HG03159 (cell line): ENCODE results near the gene KCNQ2.

Experiments
- ATAC-seq: cut with Tn5 transposase; IDR thresholded peaks from one replicate; pipeline ENCODE4 v1.9.1; 2021; ENCODE audit warnings: mild to moderate bottlenecking, moderate library complexity; ENCODE audit not compliant: unreplicated experiment

The KCNQ2 gene

DNA sequence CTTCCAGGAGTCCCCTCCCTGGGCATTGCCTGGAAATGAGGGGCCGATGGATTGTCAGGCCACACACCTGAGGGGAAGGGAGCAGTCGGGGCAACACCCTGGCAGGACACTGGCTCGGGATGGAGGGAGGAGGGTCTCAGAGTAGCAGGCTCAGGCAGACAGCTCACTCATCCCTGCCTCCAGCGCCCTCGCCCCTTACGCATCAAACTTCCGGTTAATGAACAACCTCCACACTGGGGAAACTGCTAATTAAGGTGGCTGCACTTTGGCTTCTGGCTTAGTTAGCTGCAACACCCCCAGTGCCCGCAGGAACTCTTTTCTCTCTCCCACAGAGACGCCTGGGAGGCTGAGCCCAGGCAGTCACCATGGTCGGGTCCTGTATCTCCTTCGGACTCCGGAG, 98.0 kb downstream of the KCNQ2 start:
- no peak for ATAC-seq

DNA sequence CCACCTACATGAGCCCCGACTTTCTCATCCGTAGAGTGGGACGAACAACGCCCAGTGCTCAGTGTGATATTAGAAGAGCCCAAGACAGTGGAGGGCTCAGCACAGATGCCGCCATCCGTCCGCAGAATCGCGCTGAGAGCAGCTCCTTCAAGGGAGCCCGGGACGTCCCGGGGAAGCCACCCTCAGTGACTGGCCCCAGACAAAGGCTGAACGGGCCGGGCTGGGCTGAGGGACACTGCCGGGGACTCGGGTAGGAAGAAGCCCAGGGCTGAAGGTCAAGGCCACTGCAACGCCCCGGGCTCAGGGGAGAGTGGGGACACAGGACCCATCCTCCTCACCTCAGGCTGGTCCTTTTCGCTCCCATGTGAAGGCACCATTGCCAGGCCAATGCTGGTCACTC, 98.5 kb downstream of the KCNQ2 start:
- no peak for ATAC-seq

DNA sequence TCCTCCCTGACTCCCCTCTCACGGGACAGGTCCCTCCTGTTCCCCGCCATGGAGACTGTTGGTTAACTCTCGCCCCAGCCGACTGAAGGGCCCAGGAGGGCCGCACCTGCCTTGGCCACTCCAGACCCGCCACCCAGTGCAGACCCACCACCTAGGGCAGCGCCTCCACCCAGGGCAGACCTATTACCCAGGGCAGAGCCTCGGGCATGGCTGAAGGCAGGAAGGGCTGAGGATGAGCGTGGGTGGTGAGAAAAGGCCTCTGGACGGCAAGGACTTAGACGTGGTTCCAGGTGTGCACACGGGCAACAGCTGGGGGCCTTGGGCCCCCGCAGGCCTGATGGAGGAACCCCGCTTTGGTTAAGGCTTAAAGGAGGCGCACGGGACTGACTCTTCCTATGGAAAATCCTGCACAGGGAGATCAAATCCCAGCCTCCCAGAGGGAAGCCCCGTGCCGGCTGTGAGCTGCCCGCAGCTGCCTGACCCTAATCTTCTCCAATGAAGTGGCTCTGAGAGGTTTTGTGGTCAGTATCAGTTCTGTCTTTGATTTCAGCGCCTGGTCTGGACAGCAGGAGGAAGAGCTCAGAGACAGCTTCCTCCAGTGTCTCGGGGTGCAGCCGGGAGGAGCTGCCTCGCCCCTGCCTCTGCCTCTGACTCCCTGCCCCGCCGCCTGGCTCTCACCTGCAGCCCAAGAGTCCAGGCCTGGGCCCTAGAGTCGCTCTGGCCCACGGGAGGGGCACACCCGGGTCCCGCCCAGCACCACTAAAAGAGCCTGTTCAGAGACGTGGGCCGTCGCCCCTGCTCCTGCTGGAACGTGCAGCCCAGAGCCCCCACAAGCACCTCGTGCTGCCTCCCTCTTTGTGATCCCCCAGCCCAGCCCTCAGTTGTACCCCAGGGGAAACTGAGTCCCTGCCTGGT, 99.2 kb downstream of the KCNQ2 start:
- no peak for ATAC-seq

DNA sequence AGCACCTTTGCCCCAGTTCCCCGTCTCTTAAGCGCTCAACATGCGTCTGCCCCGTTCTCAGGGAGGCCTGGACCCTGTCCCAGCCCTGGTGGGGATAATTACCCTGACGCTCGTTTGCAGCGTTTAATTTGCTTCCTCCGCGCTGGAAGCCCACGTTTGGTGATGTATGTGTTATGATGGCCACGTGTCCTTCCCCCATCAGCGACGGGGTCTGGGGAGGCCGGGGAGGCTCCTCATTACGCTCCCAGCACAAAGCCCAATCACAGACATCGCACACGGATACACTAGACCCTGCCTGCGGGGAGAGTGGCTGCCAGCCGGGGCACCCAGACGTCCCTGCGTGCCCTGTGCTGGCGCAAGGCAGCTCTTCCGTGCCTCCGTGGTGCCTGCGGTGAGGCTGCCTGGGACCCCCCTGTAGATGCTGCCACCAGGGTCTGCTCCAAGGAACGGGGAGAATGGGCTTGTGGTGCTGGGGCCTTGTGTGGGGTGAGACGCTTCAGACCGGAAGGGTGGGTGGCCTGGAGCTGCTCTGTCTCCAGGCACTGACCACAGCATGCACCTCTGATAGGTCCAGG, 101.1 kb downstream of the KCNQ2 start:
- ATAC-seq, result no peak

DNA sequence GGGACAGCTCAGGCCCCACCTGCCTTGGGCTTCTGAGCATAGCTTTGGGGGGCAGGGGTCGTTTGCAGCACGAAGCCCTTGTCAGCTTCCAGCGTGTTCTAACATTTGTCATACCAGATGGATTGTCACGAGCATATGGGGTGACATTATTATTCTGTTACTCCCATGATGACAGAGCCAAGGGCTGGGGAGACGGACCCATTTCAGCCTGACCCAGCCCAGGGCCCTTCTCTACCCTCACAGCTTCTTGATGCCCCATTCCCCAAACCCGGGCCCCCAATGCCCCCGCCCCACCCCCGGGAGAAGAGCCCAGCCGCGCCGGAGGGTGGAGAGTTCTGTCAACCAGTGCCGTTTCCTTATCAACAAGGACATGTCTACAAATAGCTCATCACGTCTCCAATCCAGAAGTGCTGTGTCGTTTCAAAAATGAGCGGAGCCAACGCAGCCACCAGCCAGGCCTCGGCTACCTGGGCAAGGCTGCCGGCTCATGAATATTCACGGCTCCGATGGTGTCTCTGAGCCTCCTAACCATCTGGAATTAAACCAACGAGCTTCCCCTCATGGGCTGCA, 101.8 kb downstream of the KCNQ2 start:
- ATAC-seq, result no peak

DNA sequence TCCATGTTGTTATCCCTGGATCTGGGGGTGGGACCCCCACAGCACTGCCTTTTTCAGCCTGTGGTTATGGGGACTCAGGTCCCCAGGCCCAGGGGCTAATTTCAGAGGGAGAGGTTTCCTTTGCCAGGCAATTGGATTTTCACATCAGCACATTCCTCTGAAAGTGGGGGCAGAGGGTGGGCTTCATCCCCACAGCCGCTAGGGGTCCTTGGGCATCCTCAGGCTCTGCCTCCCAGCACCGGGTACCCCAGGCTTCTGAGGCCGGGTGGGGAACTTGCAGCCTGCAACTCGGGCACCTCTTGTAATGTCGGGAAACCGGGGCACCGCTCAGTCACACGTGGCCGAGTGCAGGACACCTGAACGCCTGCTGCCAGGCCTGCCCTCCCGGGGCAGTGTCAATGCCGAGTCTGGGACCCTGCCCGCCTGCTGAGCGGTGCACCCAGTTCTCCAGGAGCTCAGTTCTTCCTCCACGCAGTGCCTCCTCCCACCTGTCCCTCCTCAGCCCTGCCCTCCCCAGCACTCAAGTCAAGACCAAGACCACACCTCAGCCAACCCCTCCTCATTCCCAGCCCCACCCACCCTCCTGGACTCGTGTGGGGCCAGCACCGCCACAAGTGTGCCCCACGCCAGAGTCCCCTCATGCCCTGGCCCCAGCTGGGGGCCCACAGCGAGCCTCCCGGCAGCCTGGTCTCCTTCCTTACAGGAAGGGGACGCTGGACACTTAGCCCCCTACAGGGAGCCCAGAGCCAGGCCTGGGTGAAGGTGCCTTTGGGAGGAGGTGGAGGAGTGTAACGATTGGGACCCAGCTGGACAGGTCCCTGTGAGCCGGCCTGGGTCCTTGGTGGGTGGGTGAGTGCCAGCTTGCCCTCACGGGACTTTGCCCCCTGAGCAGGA, 102.5 kb downstream of the KCNQ2 start:
- no peak for ATAC-seq

DNA sequence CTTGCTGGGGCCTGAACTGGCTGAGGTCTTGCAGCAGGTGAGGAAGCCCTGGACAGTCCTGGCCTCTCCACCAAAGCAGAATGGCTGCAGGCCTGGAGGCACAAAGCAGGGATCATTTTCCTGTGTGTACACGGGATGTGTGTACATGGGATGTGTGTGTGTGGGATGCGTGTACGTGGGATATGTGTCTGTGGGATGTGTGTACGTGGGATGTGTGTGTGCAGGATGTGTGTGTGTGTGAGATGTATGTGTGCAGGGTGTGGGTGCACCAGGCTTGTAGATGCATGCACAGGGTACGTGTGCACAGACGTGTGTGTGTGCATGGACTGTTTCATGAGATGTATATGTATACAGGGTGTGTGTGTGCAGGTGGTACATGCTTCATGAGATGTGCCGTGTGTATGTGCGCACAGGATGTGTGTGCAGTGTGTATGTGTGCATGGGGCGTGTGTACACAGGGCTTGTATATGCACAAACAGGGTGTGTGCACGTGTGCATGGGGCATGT, 103.4 kb downstream of the KCNQ2 start:
- no peak for ATAC-seq

DNA sequence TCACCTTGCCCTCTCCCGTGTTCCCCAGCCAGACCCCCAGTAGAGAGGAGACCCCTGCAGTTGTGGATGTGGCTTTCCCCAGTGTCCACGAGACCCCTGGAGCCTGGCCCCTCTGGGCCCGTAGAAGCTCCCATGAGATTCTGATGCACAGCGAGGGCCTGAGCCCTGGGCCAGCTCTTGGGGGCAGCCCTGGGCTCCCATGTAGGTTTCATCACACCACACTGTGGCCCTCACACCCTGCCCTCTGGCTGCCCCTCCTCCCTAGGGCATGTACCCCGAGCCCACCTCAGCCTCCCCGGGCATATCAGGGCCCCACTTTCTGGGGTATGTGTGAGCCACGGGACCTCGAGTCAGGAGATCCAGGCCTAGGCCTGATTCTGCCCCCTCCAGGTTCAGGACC, 104.3 kb downstream of the KCNQ2 start:
- no peak for ATAC-seq

DNA sequence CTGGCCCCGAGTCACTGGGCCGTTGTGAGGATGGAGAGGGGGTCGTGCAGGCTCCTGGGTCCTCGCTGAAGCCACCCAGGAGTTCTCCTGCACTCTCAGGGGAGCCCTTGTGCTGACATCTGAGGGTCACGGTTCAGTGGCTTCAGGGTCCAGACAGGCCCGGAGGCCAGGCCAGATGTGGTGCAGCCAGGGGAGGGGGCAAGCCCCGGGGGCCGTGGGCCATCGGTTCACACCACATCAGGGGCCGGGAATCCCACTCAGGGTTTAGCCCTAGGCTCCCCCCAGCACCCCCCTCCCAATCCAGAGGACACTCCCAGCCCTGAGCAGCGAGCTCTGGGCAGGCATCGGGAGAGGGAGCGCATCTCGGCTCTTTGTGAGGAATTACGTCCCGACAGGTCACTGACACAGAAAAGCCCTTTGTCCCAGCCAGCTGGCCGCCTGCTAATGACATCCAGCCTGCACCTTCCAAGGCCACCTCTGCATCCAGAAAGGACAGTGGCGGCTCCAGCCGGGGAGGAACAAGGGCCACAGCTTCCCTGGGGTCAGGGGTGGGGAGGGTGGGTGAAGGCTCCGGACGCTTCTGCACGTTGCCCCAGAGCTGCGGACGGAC, 104.9 kb downstream of the KCNQ2 start:
- no peak for ATAC-seq

DNA sequence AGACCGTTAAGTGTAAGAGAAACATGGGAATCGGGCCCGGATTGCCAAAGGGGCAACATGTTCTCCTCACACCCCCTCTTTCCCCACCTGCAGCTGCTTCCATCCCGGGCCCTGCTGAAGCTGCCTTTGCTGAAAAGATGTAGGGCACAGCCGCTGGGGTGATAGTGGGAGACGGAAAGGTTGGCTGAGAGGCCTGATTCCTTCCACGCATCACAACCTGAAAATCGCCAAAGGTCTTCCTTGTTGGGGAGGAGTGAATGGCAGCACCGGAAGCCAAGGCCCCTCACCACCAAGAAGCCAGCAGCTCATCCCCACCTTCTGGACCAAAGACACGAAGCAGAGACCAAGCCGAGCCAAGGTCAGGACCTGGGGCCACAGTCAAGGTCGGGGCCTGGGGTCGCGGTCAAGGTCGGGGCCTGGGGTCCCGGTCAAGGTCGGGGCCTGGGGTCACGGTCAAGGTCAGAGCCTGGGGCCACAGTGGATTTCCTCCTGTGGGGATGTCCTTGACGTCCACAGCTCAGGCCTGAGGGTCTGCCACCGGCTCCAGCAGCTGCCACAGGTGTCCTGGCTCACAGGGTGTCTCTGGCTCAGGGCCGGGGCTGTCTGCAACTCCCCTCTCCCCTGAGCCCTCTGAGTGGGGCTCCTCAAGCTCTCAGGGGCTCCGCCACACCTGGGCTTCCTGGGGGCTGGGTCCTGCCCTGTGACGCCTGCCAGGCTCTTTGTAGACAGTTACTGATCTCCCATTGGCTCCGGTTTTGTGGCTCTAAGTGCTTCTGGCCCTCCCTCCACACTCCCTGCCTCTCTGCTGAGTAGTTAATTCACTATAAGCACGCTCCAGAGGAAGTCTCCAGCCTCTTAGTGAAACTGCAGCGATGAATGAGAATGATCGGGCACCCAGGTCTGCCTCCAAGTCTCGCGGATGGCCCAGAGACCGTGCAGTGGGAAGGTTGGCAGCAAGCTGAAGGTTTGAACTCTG, 105.8 kb downstream of the KCNQ2 start:
- ATAC-seq, result no peak

DNA sequence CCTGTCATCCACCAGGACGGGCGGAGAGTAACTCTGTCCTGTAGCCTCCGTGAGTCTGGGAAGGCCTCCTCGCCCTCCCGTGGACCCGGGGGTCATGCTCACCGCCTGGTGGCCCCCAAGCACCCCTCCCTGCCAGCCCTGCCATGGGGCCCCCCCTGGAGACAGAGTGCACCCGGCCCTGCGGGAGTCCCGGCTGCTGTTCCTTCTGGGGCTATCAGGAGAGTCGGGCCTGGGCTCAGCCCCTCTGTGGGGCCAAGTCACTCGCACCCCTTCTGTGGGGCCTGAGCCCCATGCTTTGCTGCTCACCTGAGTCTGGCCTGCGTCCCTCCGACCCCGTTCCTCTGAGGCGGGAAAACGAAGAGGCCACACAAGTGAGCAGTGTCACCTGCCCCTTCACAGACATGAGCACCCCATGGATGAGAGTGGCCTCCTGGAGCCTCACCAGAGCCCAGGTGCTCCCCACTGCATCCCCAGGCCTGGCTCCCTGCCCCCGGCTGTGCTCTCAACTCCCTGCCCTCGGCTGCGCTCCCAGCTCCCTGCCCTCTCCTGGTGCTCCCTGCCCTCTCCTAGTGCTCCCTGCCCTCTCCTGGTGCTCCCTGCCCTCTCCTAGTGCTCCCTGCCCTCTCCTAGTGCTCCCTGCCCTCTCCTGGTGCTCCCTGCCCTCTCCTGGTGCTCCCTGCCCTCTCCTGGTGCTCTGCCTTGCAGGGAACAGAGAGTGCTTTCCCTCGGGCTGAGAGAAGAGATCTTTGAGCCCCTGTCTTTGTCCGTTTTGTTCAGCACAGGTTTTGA, 106.7 kb downstream of the KCNQ2 start:
- no peak for ATAC-seq

DNA sequence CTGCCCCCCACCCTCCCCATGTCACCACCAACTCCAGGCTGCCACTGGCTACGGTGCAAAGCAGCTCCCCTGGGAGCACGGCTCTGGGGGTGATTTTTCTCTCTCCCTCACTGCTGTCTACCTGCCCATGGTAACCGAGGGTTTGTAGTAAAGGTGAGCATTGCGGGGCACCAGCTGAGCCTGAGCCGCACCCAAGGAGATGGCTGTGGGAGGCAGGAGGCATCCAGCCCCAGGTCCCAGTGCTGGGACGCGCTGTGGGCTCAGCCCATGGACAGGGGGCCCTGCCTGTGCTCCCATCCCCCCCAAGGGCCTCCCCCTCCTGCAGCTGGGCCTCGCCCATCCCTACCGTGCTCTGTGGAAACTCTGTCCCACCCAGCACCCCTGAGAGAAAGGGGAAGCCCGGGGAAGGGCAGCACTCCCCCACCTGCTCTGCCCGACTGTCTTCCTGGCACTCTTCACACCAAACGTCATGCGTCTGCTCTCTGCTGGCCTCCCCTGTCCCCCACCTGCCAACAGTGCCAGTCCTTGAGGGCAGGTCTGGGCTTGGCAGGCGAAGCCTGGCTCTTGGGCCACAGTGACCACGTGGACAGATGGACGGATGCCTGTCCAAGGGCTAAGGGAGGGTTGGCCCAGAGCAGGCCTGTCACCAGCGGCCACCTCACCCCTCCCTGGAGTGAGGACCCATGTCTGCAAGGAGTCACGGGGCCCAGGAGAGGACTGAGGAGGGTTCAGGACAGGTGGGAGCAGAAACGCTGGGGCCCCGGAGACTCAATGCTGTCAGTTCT, 107.5 kb downstream of the KCNQ2 start:
- ATAC-seq, result no peak

DNA sequence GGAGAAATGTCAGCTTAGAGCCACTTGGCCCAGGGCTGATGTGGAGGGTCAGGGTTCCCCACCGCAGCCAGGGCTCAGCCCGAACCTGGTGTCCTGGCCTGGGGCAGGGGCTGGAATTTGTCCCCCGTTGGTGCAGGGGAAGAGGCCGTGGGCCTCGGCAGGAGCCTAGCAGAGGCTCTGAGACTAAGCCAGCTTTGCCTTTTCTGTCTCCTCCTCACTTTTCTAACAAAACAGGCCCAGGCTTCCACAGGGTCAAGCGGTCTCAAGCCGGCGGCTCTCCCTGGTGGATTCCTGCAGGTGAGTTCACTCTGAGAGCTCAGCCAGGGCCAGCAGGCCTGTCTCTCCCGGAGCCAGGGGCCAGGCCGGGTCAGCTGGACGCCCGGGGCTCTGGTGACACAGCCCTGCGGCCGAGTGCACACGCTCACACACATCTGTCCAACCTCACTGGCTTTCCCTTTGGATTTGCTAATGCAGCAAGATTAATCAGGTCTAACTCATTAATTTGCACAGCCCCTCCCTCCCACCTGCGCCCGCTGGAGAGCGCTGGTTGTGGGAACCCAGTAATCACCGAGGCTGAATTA, 108.4 kb downstream of the KCNQ2 start:
- ATAC-seq, result no peak

DNA sequence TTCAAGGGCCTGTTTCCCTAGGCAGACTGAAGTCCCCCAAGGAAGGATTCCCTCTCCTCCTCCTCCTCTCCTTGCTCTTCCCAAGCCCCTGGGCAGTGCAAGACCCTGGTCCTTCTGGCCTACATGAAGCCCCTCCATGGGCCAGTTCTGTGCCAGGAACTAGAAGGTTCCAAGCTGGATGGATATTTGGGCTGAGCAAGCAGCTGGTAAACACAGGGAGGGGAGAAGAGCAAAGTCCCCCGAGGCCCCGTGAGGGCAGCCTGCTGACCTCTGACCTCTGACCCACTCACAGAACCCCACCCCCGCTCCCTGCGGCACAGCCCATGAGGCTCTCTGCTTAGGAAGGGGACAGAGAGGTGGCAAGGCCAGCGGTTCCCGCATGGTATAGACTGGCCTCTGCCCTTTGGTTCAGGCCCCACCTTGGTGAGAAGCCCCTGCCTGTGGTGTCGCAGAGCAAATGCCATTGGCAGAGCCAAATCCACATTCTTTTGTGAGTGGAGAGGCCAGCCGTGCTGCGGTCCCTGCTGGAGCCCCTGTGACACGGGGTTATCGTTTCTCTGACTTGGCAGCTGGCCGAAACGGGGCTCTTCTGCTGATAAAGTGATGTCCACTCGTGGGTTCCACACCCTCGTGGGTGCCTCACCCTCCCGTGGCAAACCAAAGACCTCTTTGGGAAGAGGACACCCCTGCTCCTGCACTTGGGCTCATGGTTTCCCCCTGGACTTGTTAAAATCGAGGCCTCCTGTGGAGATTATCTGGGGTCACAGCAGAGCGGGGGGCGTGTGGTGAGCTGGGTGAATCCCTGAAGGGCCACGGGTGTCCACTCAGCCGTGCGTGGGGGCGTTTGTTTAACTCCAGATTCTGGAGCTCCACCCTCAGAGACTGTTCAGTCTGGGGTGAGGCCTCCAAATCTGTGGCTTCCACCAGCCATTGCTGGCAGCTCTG, 109.2 kb downstream of the KCNQ2 start:
- no peak for ATAC-seq

DNA sequence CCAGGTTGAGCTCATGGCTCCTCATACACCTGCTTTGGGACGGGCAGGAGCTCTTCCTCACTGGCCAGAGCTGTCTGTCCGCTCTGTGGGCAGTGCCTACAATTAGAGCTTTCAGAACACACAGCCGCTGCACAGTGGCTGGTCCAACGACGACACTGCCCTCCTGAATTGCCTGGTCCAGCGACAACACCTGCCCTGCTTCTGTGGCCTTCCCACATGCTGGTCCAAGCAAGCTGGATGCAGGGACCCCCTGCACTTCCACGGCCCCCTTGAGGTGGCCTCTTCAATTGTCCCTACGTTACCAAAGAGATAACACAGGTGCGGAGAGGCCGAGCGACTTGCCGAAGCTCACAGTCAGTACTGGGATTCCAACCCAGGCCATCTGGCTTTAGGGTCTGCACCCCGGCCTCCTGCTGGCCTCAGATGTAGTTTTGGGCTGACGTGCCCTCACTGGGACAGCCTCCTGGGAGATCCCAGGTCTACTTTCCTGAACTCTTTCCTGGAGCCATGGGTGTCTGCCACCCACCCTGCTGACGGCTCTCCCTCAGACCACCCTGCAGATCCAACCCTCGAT, 109.9 kb downstream of the KCNQ2 start:
- ATAC-seq, result no peak
